SK-N-SH treated with all-trans-retinoic acid at 6 μM for 48 hours (cell line): ENCODE measurements around the gene RGPD4.

Experiments
- ATAC-seq: fragments of 200-7000 bp; cut with Tn5 transposase; 3 replicates; pipeline ENCODE4 v1.9.1; 2020; ENCODE audit warnings: mild to moderate bottlenecking, moderate library complexity
- ARNTL ChIP-seq: fragments of 450-650 bp; formaldehyde crosslinking; IDR thresholded peaks from 2 replicates; pipeline ENCODE4 v1.5.0; 2020; ENCODE audit warnings: low read depth, mild to moderate bottlenecking, moderate library complexity, borderline replicate concordance
- BACH2 ChIP-seq: fragments of 250-450 bp; sonication (Bioruptor Pico); IDR thresholded peaks from 2 replicates; pipeline ENCODE4 v1.9.0; 2021; ENCODE audit warnings: mild to moderate bottlenecking, borderline replicate concordance
- CSRNP3 ChIP-seq: fragments of 250-450 bp; sonication (Bioruptor Pico); IDR thresholded peaks from 2 replicates; pipeline ENCODE4 v1.5.1; 2021; ENCODE audit warnings: mild to moderate bottlenecking, moderate library complexity
- GLIS3 ChIP-seq: fragments of 250-450 bp; sonication (Bioruptor Pico); IDR thresholded peaks from 2 replicates; pipeline ENCODE4 v1.5.0; 2020; ENCODE audit warnings: mild to moderate bottlenecking, moderate library complexity
- OSR1 ChIP-seq: fragments of 250-450 bp; sonication (Bioruptor Pico); IDR thresholded peaks from 2 replicates; pipeline ENCODE4 v1.8.0; 2022; ENCODE audit warnings: moderate library complexity, mild to moderate bottlenecking, inconsistent platforms
- PATZ1 ChIP-seq: fragments of 250-450 bp; sonication (Bioruptor Pico); IDR thresholded peaks from 2 replicates; pipeline ENCODE4 v1.8.0; 2020; ENCODE audit warnings: mild to moderate bottlenecking, moderate library complexity, borderline replicate concordance
- POU6F1 ChIP-seq: fragments of 250-450 bp; sonication (Bioruptor Pico); IDR thresholded peaks from 2 replicates; pipeline ENCODE4 v1.8.0; 2021; ENCODE audit warnings: low read depth, mild to moderate bottlenecking, moderate library complexity, borderline replicate concordance
- PPARA ChIP-seq: fragments of 250-450 bp; sonication (Bioruptor Pico); IDR thresholded peaks from 2 replicates; pipeline ENCODE4 v1.5.0; 2020; ENCODE audit warnings: mild to moderate bottlenecking, borderline replicate concordance
- RARB ChIP-seq: fragments of 250-450 bp; sonication (Bioruptor Pico); IDR thresholded peaks from 2 replicates; pipeline ENCODE4 v1.8.0; 2021; ENCODE audit warnings: mild to moderate bottlenecking, moderate library complexity
- TCF4 ChIP-seq: fragments of 250-450 bp; sonication (Bioruptor Pico); IDR thresholded peaks from 2 replicates; pipeline ENCODE4 v1.8.0; 2021; ENCODE audit warnings: mild to moderate bottlenecking, moderate library complexity, borderline replicate concordance
- TSHZ2 ChIP-seq: fragments of 250-450 bp; sonication (Bioruptor Pico); IDR thresholded peaks from 2 replicates; pipeline ENCODE4 v1.5.0; 2020; ENCODE audit warnings: mild to moderate bottlenecking, moderate library complexity
- ZC3H10 ChIP-seq: fragments of 250-450 bp; sonication (Bioruptor Pico); IDR thresholded peaks from 2 replicates; pipeline ENCODE4 v1.5.1; 2021; ENCODE audit warnings: mild to moderate bottlenecking, moderate library complexity
- ZFP3 ChIP-seq: fragments of 250-450 bp; sonication (Bioruptor Pico); IDR thresholded peaks from 2 replicates; pipeline ENCODE4 v1.5.0; 2020; ENCODE audit warnings: mild to moderate bottlenecking, moderate library complexity
- ZFP30 ChIP-seq: fragments of 450-650 bp; formaldehyde crosslinking; IDR thresholded peaks from 2 replicates; pipeline ENCODE4 v1.5.0; 2022; ENCODE audit warnings: mild to moderate bottlenecking, moderate library complexity
- ZNF565 ChIP-seq: fragments of 450-650 bp; formaldehyde crosslinking; conservative IDR thresholded peaks from 2 replicates; pipeline ENCODE4 v1.5.0; 2020; ENCODE audit warnings: low read depth, mild to moderate bottlenecking, moderate library complexity
- ZNF70 ChIP-seq: fragments of 450-650 bp; formaldehyde crosslinking; IDR thresholded peaks from 2 replicates; pipeline ENCODE4 v1.5.0; 2020; ENCODE audit warnings: mild to moderate bottlenecking, moderate library complexity
- ZNF8 ChIP-seq: fragments of 450-650 bp; formaldehyde crosslinking; IDR thresholded peaks from 2 replicates; pipeline ENCODE4 v1.5.0; 2020; ENCODE audit warnings: mild to moderate bottlenecking, moderate library complexity
- TF ChIP-seq, protein P1 (sequence below): fragments of 250-450 bp; sonication (Bioruptor Pico); IDR thresholded peaks from 2 replicates; pipeline ENCODE4 v1.5.1; 2020; ENCODE audit warnings: low read depth, mild to moderate bottlenecking, moderate library complexity

RGPD4 gene

GRCh38 chr2:107822302-107822701 is 4.4 kb upstream of the RGPD4 start:
- no peak for ATAC-seq
- TF ChIP-seq CSRNP3 (CRISPR knock-in tag) (no peak), GLIS3 (CRISPR knock-in tag) (no peak), PPARA (CRISPR knock-in tag) (no peak), ZNF565 (CRISPR knock-in tag) (no peak), PATZ1 (CRISPR knock-in tag) (no peak), OSR1 (CRISPR knock-in tag) (no peak), ARNTL (no peak), TCF4 (CRISPR knock-in tag) (no peak), TSHZ2 (CRISPR knock-in tag) (no peak), POU6F1 (CRISPR knock-in tag) (no peak), RARB (CRISPR knock-in tag) (no peak), ZFP30 (CRISPR knock-in tag) (no peak), ZC3H10 (CRISPR knock-in tag) (no peak), ZFP3 (CRISPR knock-in tag) (no peak), ZNF70 (no peak)

DNA sequence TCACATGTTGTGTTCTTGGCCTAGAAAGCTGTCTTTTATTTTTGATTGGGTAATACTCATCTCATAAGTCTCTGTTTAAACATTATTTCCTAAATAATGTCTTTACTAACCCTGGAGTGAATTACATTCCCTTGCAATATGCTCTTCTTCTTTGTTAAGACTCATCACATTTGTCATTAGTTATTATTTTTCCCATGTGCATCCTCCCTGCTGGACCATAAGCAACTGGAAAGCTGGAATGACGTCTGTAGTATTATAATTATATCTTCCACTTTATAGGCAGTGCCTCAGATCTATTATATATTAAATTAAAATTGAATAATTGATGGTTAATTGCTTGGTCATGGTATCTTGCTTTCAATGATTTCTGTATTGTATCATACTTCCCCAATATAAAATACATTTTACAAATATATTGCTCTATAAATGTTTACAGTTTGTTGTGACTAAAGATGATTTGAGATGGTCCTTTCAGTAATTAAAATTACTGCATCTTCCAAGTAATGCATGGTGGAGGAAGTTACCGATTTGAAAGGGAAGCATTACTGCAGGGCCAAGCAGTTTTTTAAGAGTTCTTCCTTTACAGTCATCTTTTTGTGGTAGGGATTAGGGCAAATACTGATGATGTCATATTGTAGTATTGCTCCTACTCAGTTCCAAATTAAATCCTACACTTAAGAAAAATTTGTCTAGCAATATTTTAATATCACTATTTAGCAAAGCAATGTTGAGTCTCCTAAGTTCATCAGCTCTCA is 2.1 kb upstream of the RGPD4 start:
- TF ChIP-seq ZFP30 (CRISPR knock-in tag) (no peak), OSR1 (CRISPR knock-in tag) (no peak), BACH2 (no peak), TSHZ2 (CRISPR knock-in tag) (no peak), ZFP3 (CRISPR knock-in tag) (no peak), PATZ1 (CRISPR knock-in tag) (no peak), ZNF8 (CRISPR knock-in tag) (no peak), ZNF565 (CRISPR knock-in tag) (no peak), ZNF70 (no peak), RARB (CRISPR knock-in tag) (no peak), CSRNP3 (CRISPR knock-in tag) (no peak)
- TF ChIP-seq, protein P1, sequence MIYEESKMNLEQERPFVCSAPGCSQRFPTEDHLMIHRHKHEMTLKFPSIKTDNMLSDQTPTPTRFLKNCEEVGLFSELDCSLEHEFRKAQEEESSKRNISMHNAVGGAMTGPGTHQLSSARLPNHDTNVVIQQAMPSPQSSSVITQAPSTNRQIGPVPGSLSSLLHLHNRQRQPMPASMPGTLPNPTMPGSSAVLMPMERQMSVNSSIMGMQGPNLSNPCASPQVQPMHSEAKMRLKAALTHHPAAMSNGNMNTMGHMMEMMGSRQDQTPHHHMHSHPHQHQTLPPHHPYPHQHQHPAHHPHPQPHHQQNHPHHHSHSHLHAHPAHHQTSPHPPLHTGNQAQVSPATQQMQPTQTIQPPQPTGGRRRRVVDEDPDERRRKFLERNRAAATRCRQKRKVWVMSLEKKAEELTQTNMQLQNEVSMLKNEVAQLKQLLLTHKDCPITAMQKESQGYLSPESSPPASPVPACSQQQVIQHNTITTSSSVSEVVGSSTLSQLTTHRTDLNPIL (CRISPR knock-in tag): no peak

More for the DNA sequence above, 2.1 kb upstream of the RGPD4 start:
- ATAC-seq: no peak
